CD4-positive, alpha-beta T cell (primary cell): Measurements from ENCODE around the gene GRHPR. TPM values are rescaled to one million over a fixed set of nuclear protein-coding genes. Genes with fewer than 3 reads are reported as not detected.
"Not testable (repeated sequence)": the region's sequence is repeated elsewhere in the genome, so short reads cannot be mapped to it uniquely, and the experiment has no call there.

Experiments used
- ATAC-seq: fragments of 200-7000 bp; cut with Tn5 transposase; one replicate; pipeline ENCODE4 v1.10.0; 2022; ENCODE audit warnings: mild to moderate bottlenecking; ENCODE audit not compliant: poor library complexity
- CTCF ChIA-PET: fragments of 350-600 bp; sonication (Branson Sonifier 250); formaldehyde crosslinking; loops from one replicate; lab custom pipeline; 2021; ENCODE audit warnings: antibody characterized with exemption, inconsistent platforms; lab: Charles Lee
- POLR2A ChIA-PET: fragments of 350-600 bp; sonication (Branson Sonifier 250); formaldehyde crosslinking; loops from one replicate; lab custom pipeline; 2021; ENCODE audit warnings: antibody characterized with exemption, inconsistent platforms; lab: Charles Lee
- DNase-seq, 14 experiments: peaks; one replicate each; pipeline ENCODE4 v3.0.0-alpha.2; 2013 to 2020; ENCODE audit warnings: mixed read lengths in 2 of 14
- H3K27ac ChIP-seq, 2 donors: one replicate each; pipeline versions ENCODE4 v1.5.1 to v1.7.0; 2013; ENCODE audit warnings: low read length in 2 of 2, low read depth in 1 of 2, mild to moderate bottlenecking in 1 of 2
- H3K27me3 ChIP-seq, 2 experiments: 1 replicate in 1 of 2; 2 replicates in 1 of 2; pipeline versions ENCODE4 v1.6.1 to v1.7.0; 2013; ENCODE audit warnings: low read length in 2 of 2, control low read depth in 1 of 2, mild to moderate bottlenecking in 1 of 2, moderate library complexity in 1 of 2; ENCODE audit not compliant: insufficient read depth in 2 of 2, control insufficient read depth in 1 of 2
- H3K36me3 ChIP-seq: one replicate; pipeline ENCODE4 v1.6.1; 2013; ENCODE audit warnings: low read length, control low read depth; ENCODE audit not compliant: insufficient read depth
- H3K4me1 ChIP-seq: one replicate; pipeline ENCODE4 v1.6.1; 2013; ENCODE audit warnings: low read length, control low read depth; ENCODE audit not compliant: insufficient read depth
- H3K4me3 ChIP-seq: one replicate; pipeline ENCODE4 v1.5.1; 2013; ENCODE audit warnings: mild to moderate bottlenecking, low read length, moderate library complexity
- H3K9me3 ChIP-seq, 2 experiments: 1 replicate in 1 of 2; 2 replicates in 1 of 2; pipeline versions ENCODE4 v1.6.1 to v1.7.0; 2013; ENCODE audit warnings: low read length in 2 of 2, mild to moderate bottlenecking in 2 of 2, control low read depth in 1 of 2, moderate library complexity in 1 of 2; ENCODE audit not compliant: control insufficient read depth in 1 of 2, insufficient read depth in 1 of 2
- H3K27ac Mint-ChIP-seq: one replicate; pipeline ENCODE4 v1.8.0; 2020; ENCODE audit warnings: mixed read lengths
- H3K27me3 Mint-ChIP-seq: one replicate; pipeline ENCODE4 v1.8.0; 2021; ENCODE audit warnings: mixed read lengths
- H3K36me3 Mint-ChIP-seq: one replicate; pipeline ENCODE4 v1.8.0; 2021; ENCODE audit warnings: low read depth, mixed read lengths
- H3K4me1 Mint-ChIP-seq: one replicate; pipeline ENCODE4 v1.8.0; 2021; ENCODE audit warnings: low read depth, mixed read lengths
- H3K4me3 Mint-ChIP-seq: one replicate; pipeline ENCODE4 v1.8.0; 2020; ENCODE audit warnings: mild to moderate bottlenecking, mixed read lengths
- H3K9me3 Mint-ChIP-seq: one replicate; pipeline ENCODE4 v1.8.0; 2020; ENCODE audit warnings: mixed read lengths
- CTCF ChIP-seq: fragments of 200-600 bp; IDR thresholded peaks from one replicate; pipeline ENCODE4 v1.8.0; 2022; ENCODE audit warnings: antibody characterized with exemption, mild to moderate bottlenecking
- intact Hi-C, 2 experiments: fragments of 100-400 bp; cut with DNase I in 1 of 2; cut with micrococcal nuclease in 1 of 2; formaldehyde crosslinking; loops; one replicate each; pipeline versions ENCODE4 v1.15.1 to v1.9.0; 2023 to 2025; cut with DNase I, micrococcal nuclease
- total RNA-seq, 174 experiments: library from RNA in 2 of 174; stranded (reverse) in 2 of 174; gene quantifications; one replicate each; pipeline ENCODE4 v1.2.3 and lab custom pipeline; 2021 to 2026

GRHPR gene
- total RNA-seq, 2 experiments from 2014 or later: 29.0 to 29.6 TPM

- no peak for ATAC-seq
- Histone ChIP-seq H3K27me3 (no peaks in the 10 kb centered on the region), H3K36me3 (peaks cover 29% of the 10 kb centered on the region), H3K4me3 (no peak overlapping the region), H3K27ac (no peak overlapping the region), H3K4me1 (peaks cover 34% of the 10 kb centered on the region), H3K9me3 (no peaks in the 10 kb centered on the region)
- H3K36me3 Mint-ChIP-seq: peaks cover 40% of the 10 kb centered on the region
- POLR2A ChIA-PET: interaction anchor here (3.7 kb wide), 1 partner anchor 42 kb away, joined by 21 read pairs; the partner anchor contains the start of gene ZBTB5
- intact Hi-C loops: loop anchor here (5.0 kb wide), 5 partner anchors 43 to 657 kb away; partner anchors contain the start of genes EXOSC3 (in 1 of the 2), POLR1E (in 1 of the 2), SHB (in 1 of the 2) and ZBTB5 (in 1 of the 2)
- no peak for DNase-seq
- peaks cover 28% of the 10 kb centered on the region for H3K4me1 Mint-ChIP-seq
- no peak overlapping the region for H3K27ac Mint-ChIP-seq
- no peaks in the 10 kb centered on the region for H3K9me3 Mint-ChIP-seq
- TF ChIP-seq CTCF: no peak
- H3K4me3 Mint-ChIP-seq: no peak overlapping the region
- CTCF ChIA-PET: no interaction called here
- H3K27me3 Mint-ChIP-seq: no peaks in the 10 kb centered on the region
Observed at GRCh38 chr9:37424204-37424685, 1.7 kb downstream of the GRHPR start.

GRCh38 chr9:37424686-37425297, 2.3 kb downstream of the GRHPR start:
- Mint-ChIP-seq H3K4me3 (no peak overlapping the region), H3K36me3 (peaks cover 40% of the 10 kb centered on the region), H3K9me3 (no peaks in the 10 kb centered on the region), H3K27me3 (no peaks in the 10 kb centered on the region), H3K4me1 (peaks cover 28% of the 10 kb centered on the region), H3K27ac (no peak overlapping the region)
- DNase-seq: no peak
- no peak for ATAC-seq
- POLR2A ChIA-PET: interaction anchor here (3.7 kb wide), 1 partner anchor 41 kb away, joined by 21 read pairs; the partner anchor contains the start of gene ZBTB5
- CTCF ChIA-PET: no interaction called here
- peaks cover 32% of the 10 kb centered on the region for H3K36me3 ChIP-seq
- no peak for TF ChIP-seq CTCF
- intact Hi-C loops: loop anchor here (5.0 kb wide), 5 partner anchors 43 to 657 kb away; partner anchors contain the start of genes EXOSC3 (in 1 of the 2), POLR1E (in 1 of the 2), SHB (in 1 of the 2) and ZBTB5 (in 1 of the 2)
- H3K4me3 ChIP-seq: no peak overlapping the region
- no peaks in the 10 kb centered on the region for H3K9me3 ChIP-seq
- H3K27ac ChIP-seq: no peak overlapping the region
- H3K4me1 ChIP-seq: peaks cover 34% of the 10 kb centered on the region
- H3K27me3 ChIP-seq: no peaks in the 10 kb centered on the region

- Mint-ChIP-seq H3K9me3 (no peaks in the 10 kb centered on the region), H3K36me3 (peaks cover 40% of the 10 kb centered on the region), H3K27ac (no peak overlapping the region), H3K4me3 (no peak overlapping the region), H3K4me1 (peaks cover 28% of the 10 kb centered on the region), H3K27me3 (no peaks in the 10 kb centered on the region)
- Histone ChIP-seq H3K4me3 (no peak overlapping the region), H3K4me1 (peaks cover 34% of the 10 kb centered on the region), H3K36me3 (peaks cover 37% of the 10 kb centered on the region), H3K27me3 (no peaks in the 10 kb centered on the region), H3K27ac (no peak overlapping the region), H3K9me3 (no peaks in the 10 kb centered on the region)
- POLR2A ChIA-PET: interaction anchor here (3.7 kb wide), 1 partner anchor 41 kb away, joined by 21 read pairs; the partner anchor contains the start of gene ZBTB5
- DNase-seq (no peak), ATAC-seq (no peak)
- TF ChIP-seq CTCF: no peak
- intact Hi-C loops: no loop called here
- CTCF ChIA-PET: no interaction called here
Observed at GRCh38 chr9:37425298-37425752, 2.8 kb downstream of the GRHPR start.

- intact Hi-C loops, H3K4me3 Mint-ChIP-seq, H3K27ac Mint-ChIP-seq, H3K27me3 ChIP-seq, DNase-seq, H3K4me3 ChIP-seq, POLR2A ChIA-PET, ATAC-seq, CTCF ChIA-PET, H3K27ac ChIP-seq, H3K9me3 Mint-ChIP-seq, H3K9me3 ChIP-seq, H3K27me3 Mint-ChIP-seq: not testable (repeated sequence)
- H3K4me1 ChIP-seq: peaks cover 34% of the 10 kb centered on the region
- Mint-ChIP-seq H3K4me1 (peaks cover 28% of the 10 kb centered on the region), H3K36me3 (peaks cover 48% of the 10 kb centered on the region)
- peaks cover 43% of the 10 kb centered on the region for H3K36me3 ChIP-seq
Observed at GRCh38 chr9:37426431-37426830, 3.9 kb downstream of the GRHPR start.
